Skin epidermis (tissue), 12 donors: Measurements from ENCODE around the gene LHX3.

Source experiments
- H3K27ac ChIP-seq, 21 experiments: fragments of 200-600 bp; sonication (generic) in 11 of 21; one replicate each; pipeline ENCODE4 v1.5.0; 2020; ENCODE audit warnings: mild to moderate bottlenecking in 3 of 21, inconsistent platforms in 2 of 21, moderate library complexity in 2 of 21
- H3K4me3 ChIP-seq, 7 experiments: fragments of 200-600 bp; sonication (generic) in 2 of 7; one replicate each; pipeline ENCODE4 v1.5.0; 2020; ENCODE audit warnings: inconsistent platforms in 2 of 7, mild to moderate bottlenecking in 2 of 7, moderate library complexity in 1 of 7

Gene LHX3

DNA sequence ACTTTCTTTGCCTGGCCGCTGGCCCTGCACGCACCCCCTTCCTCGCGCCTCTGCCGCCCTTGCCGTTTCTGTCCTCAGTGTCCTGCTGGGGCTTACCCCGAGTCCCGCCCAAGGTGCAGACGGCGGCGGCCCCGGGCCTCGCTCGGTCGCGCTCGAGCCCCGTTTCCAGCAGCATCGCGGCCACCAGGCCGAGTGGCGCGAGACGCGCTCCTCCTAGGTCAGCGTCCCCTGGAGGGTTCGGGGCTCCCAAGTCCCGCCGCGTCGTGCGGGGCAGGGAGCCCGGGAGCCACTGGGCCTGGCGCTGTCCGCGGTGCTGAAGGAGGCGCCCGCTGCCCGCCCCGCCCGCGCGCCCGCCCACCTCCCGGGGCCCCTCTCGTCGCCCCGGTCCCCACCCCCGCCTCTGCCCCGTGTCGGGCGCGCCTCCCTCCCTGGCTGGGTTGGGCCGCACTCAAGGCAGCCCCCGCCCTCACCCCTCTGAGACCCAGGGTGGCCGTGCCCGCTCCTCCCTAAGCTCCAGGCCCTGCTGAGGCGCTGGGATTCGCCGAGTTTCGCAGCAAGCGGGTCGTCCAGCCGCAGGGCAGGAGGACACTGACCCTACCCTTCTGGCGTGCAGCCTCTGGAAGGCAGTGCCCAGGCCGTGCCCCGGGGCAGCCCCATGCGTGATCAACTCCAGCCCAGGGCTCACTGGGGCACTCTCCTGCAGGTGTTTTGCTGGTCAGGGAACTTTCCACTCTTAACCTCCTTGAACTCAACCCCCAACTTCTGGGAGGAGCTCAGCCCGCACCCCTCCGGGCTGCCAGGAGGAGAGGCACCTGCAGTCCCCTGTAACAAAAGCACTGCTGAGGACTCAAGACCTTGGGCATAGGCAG, at the start of gene LHX3:
LHX3 (minus strand) TSS at position 291 of the 869 bp plus-strand sequence; CDS start at position 175, 116 bp downstream.
- no peak within 1 kb of the TSS for H3K27ac ChIP-seq
- no peak within 1 kb of the TSS for H3K4me3 ChIP-seq

DNA sequence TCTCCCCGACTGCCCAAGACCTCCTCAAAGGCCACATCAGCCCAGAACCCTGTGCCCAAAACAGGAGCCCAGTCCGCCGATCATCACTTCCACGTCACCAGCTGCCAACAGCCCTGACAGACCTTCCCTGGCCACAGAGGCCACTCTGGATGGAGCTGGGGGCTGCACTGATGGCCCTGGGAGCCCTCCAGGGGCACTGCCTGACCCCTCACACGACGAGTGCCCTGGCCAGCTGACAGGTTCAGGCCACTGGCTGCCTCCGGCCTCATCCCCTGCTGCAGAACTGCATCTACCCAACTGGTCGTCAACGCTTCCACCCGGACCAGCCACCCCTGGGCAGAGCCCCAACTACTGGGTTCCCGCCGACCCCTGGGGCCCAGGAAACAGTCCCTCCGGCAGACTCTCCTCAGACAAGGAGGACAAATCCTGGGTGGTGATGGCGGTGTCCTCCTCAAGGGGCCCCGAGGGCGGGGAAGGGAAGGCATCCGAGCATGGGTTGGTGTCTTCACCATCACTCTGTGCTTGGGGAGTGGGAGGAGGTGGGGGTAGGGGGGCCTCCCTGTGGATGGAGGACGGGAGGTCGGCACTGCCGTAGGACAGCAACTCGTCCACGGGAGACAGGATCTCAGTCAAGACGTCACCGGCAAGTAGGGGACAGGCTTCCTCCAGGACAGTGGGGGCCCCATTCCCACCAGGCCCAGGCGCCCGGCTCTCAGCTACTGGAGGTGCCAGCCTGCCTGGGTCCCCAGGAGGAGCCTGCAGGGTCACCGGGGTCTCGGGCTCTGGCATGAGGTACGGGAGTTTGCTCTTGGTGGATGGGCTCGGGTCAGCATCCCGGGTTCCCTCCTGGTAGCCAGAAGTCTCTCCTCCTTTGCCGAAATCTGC, 48.6 kb upstream of the LHX3 start:
- Histone ChIP-seq H3K27ac (no peak overlapping the region), H3K4me3 (no peak overlapping the region)

DNA sequence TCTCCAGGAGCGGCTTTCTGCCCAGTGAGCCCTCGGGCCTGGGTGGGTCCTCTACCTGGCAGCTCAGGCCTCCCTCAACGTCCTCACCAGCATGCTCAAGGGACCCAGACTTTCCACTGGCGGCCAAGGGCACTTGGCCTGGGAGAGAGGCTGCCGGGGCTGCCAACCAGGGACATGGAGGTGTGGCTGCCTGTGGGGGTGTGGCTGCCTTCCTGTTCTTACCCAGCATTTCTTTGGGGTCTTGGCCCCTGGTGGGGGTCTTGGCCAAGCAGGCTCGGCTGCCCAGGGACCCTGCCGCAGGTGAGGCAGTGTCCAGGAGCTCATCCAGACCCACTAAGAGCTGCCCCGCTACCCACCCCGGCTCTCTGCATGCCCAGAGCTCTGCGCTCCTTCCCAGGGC, 47.9 kb upstream of the LHX3 start:
- no peak overlapping the region for H3K4me3 ChIP-seq
- H3K27ac ChIP-seq = no peak overlapping the region

DNA sequence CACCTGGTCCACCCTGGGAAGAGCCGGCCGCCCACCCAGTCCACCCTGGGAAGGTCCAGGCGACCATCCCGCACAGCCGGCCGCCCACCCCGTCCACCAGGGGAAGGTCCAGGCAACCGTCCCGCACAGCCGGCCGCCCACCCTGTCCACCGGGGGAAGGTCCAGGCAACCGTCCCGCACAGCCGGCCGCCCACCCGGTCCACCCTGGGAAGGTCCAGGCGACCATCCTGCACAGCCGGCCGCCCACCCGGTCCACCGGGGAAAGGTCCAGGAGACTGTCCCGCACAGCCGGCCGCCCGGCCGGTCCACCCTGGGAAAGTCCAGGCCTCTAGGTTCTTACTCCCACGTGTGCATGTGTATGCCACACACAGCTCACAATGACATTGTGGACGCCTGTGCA, 47.4 kb upstream of the LHX3 start:
- Histone ChIP-seq H3K4me3 (no peak overlapping the region), H3K27ac (no peak overlapping the region)

DNA sequence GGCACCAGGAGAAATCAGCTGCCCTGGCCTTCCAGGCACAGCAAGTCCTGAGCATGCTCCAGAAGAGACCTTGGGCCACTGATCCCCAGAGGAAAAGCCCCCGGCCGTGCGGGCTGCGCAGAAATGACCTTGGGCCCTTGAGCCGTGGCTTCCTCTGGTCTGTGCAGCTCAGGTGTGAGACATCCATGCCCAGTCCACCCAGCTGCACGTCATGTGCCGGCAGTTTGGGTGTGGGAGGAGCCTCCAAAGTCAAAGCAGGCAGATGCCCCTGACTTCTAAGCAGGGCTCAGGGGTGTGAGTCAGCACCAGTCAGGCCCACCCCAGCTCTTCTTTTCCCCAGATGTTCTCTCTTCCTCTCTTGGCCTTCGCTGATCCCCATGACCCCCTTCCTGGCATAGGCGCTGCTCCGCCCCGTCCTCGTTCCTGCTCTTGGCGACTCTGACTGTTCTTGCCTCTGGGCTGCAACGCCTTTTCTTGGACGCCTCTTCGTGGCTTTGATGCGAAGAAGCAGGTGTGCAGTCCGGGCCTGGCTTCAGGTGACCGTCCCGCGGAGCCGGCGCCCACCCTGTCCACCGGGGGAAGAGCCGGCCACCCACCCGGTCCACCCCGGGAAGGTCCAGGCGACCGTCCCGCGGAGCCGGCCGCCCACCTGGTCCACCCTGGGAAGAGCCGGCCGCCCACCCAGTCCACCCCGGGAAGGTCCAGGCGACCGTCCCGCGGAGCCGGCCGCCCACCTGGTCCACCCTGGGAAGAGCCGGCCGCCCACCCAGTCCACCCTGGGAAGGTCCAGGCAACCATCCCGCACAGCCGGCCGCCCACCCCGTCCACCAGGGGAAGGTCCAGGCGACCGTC, 46.6 kb upstream of the LHX3 start:
- H3K27ac ChIP-seq = no peak overlapping the region
- H3K4me3 ChIP-seq = no peak overlapping the region

DNA sequence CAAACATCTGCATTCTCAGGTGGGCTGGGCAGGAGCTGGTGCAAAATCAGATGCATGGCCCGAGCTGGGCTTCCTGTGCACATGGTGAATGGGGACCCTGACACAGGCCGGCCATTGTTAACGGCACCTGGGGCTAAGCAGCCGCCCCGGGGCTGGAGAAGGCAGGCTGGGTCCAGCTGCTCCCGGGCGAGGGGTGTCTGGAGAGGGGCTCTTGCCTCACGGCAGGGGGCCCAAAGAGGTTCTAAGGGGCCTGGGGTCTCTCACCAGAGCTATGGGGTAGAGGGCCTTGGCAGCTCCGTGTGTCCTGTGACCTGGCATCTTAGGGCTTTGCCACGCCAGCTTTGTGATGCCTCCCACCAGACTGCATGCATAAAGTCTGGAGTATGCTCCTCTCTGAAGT, 45.7 kb upstream of the LHX3 start:
- H3K27ac ChIP-seq = no peak overlapping the region

DNA sequence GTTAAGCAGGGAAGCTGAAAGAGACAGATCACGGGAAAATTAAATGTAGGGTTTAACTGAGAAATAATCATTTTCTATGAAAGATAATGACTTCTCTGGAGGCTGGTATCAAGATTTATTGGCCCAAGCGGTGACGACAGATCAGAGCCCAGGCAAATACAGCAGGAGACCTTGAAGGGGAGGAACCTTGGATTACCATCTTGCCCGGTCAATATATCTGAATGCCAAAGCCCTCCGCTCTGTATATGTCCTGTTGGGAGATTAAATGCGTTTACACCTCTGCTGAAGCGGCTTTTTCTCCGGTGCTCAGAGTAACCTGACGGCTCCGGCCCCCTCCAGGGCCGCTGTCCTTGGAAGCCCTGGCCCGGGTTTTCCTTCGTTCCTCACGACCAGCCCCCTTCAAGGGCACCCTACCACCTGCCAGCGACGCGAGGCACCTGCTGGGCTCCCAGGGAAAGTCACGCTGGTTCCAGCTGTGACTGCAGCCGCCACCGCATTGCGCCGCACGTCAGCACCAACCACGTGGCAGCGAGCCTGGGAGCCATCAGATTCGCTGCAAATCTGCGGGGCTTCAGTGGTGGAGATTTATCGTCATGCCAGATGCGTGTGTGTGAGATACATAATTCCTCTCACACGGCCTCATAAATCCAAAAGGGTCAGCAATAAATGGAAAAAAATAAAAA, 45.1 kb upstream of the LHX3 start:
- Histone ChIP-seq H3K27ac (no peak overlapping the region), H3K4me3 (no peak overlapping the region)

More for the DNA sequence above, 45.7 kb upstream of the LHX3 start:
- H3K4me3 ChIP-seq = no peak overlapping the region

DNA sequence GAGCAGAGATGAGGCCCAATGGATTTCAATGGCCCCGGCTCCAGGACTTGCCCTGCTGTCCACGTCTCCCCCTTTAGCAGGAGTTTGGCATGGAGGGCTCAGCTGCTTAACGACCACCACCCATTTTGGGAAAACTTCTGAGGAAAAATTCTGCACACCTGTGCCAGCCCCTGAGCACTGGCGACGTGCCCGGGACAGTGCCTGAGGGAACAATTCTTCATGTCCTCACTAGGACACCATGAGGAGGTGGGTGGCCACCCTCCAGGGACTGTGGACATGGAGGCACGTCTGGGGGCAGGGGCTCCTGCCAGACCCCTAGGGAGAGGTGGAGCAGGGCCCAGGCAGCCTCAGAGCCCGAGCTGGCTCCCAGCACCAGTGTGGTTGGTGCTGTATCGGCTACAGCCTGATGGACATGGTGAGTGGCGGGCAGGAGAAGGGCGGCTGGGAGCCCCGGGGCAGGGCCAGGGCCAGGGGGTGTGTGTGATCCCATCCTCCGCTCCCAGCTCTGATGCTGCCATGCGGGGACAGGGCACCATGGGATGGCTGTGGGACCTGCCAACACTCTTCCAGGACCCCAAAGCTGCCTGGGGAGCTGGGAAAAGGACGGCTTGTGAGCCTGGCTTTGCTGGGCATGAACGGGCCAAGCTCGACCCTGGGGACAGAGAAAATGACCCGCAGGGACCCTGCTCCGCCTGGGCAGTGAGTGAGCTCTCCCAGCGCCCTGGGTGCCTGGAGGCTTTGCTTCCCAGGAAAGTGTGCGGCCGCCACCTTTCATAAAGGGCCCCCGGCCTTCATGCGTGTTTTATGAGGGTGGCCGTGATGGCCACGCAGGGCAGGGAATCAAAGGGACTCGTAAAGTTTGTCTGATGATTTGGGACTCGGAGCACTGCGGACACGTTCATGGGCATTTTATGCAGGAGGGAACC, 44.3 kb upstream of the LHX3 start:
- Histone ChIP-seq H3K4me3 (no peak overlapping the region), H3K27ac (peak overlapping the region in 1 of 21 experiments; percentile 21)

DNA sequence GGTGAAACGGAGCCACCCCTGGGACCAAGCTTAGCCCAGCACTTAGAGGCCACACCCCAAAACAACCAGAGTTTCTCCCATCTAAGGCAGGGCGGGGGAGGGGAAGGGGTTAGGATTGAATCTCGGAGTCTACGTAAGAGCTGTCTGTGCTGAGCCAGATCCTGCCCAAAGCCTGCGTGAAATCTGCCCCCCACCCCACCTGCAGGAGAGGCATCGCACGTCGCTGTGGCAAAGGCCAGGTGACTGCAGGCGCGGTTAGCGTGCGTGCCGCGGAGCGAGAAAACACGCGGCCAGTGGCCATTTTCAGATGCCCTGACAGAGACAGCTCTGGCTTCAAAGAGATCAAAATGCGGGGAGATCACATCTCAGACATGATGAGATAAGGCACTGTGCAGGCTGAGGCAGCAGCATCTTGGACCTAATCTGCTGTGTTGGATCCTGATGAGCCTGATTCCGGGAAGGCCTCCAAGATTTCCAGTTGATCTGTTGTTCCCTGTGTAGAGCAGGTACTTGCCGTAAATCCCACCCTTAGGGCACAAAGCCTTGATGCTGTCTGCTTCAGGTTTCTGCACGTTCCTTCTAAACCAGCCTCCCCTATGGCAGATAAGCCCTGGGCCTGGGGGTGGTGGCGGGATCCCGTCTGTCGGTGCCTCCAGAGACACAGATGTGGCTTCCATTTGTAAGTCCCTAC, 43.2 kb upstream of the LHX3 start:
- Histone ChIP-seq H3K27ac (peak overlapping the region in 2 of 21 experiments; percentile 2 to 37), H3K4me3 (no peak overlapping the region)

DNA sequence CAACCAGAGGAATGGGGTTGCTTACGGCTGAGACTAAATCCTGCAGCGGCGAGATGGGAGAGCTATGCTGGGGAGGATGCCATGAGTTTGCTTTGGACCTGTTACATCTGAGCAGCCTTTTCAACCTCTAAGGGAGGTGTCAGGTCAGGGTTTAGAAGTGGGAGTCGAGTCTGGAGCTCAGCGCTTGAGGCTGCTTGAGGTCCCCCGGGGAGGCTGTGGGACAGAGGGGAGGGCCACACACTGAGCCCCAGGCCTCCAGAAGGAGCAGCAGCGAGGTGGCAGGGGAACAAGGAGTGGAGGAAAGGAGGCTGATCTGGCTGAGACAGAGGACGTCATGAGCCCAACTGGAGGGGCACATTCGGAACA, 42.6 kb upstream of the LHX3 start:
- no peak overlapping the region for H3K4me3 ChIP-seq

DNA sequence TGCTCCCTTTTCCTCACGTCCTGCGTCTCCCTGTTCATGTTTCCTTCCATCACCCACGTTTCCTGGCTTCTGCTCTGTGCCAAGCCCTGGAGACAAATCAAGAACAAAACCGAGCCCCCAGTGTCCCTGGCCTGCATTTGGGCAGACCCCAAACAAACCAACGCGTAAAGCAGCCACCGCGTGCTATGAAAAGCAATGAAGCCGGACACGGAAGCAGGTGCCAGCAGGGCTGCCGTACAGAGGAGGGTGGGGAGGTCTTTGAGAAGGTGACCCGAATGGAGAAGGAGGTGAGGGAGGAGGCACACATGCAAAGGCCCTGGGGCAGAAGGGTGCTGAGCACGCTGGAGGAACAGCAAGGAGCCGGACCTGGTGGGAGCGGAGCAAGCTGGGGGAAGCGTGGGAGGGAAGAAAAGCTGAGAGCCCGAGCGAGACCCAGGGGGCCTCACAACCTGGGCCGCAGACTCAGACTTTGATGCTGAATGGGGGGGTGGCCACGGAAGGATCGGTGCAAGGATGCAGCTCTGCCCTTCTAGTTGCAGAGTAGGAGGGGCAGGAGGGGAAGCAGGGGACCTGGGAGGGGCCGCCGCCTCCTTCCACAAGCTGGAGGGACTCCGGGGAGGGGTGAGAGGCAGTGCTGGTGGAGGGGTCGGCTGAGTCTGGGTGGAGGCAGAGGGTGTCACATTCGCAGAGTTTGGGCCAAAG, 42.1 kb upstream of the LHX3 start:
- Histone ChIP-seq H3K4me3 (no peak overlapping the region), H3K27ac (peak overlapping the region in 1 of 21 experiments; percentile 30)

More for the DNA sequence above, 42.6 kb upstream of the LHX3 start:
- H3K27ac ChIP-seq = peak overlapping the region in 2 of 21 experiments; percentile 2 to 30

DNA sequence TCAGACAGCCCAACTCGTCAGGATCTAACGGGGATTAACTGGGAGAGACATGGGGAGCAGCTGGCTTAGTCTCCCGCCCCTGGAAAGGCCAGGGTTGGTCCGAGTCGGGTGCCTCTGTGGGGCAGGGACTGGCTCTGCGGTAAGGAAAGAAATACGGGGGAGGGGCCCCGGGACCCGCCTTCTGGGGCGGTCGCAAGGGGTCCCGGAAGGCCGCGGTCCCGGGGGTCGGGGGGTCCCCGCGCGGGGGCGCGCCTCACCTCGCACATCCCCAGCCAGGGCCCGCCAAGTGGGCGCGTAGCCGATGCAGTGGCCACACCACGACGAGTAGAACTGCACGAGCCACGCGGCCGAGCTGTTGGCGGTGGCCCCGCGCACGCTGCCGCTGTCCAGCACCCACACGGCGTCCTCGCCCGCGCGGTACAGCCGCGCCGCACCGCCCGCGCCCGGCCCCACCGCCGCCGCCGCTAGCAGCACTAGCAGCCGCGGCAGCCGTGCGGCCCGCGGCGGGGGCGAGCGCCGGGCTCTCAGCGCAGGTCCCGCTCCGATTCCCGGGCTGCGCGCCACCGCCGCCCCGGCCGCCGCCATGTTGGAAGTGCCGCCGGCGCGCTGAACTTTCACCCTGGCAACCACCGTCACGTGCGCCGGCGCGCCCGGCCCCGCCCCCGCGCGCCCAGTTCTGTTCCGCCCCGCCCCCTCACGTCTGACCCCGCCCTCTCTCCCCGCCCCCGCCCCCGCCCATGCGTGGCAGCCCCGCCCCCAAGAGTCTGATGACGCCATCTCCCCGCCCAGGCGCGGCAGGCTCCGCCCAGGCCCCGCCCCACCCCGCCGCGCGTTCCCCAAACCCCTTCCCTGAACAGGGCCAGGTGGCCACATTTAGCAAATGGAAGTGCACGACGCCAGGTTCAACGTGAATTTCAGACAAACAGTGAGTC, 40.6 kb upstream of the LHX3 start, which contains the start of gene QSOX2:
QSOX2 (minus strand) TSS at position 594 of the 932 bp plus-strand sequence; CDS start at position 585, 9 bp downstream.
- peak within 1 kb of the TSS in 14 of 21 experiments; percentile 15 to 82 (median 63) for H3K27ac ChIP-seq
- H3K4me3 ChIP-seq = peak within 1 kb of the TSS; percentile 64 to 93 (median 79)

DNA sequence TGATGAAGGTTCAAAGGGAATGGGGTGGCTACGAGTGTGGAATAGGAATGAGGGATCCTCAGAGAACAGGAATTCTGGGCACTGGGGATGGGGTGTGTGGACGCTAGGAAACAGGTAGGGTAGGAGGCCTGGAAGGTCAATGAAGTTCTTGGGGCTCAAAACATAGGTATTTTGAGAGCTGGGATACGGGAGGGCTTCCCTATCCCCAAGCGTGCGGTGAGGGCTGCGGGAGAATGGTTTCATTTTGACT, 40.0 kb upstream of the LHX3 start:
- H3K27ac ChIP-seq = peak overlapping the region in 11 of 21 experiments; percentile 15 to 82 (median 72)

DNA sequence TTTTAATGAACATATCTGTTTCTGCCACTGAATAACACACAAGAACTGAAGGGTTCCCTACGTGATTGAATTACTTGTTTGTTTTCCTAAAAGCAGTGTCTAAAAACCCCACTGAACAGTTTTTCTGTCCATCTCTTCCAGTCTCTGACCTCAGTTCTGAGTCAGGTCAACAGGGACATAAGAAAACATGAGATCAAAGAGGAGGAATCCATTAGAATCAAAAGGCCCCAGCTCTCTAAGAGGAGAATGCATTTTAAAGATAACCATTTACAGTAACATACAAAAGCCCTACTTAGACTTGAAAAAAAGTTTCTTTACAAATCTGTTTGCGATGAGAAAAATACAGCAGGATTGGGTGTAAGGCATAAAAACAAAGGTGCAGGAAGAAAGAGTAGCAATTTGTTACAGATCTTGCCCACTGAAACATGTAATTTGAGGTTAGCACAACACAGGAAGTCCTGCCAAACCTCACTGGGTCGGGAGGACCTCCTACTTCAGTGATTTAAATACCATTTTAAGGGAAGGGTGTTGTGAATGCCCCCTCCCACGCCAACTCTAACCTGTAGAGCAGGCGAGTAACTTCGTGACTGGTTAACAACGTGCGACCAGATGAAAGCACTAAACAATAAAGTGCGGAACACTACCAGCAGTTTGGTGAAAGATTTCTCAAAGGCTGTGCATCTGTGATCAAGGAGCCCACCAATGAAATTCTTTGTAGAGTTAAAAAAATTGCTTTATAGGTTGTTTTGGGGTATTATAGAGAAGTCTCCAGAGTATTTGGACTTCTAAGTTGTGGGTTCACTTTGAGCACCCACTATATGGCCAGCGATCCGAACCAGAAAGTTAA, 39.4 kb upstream of the LHX3 start:
- Histone ChIP-seq H3K27ac (peak overlapping the region in 7 of 21 experiments; percentile 11 to 79 (median 63)), H3K4me3 (peak overlapping the region; percentile 64 to 93 (median 79))

More for the DNA sequence above, 40.0 kb upstream of the LHX3 start:
- peak overlapping the region; percentile 64 to 93 (median 79) for H3K4me3 ChIP-seq

DNA sequence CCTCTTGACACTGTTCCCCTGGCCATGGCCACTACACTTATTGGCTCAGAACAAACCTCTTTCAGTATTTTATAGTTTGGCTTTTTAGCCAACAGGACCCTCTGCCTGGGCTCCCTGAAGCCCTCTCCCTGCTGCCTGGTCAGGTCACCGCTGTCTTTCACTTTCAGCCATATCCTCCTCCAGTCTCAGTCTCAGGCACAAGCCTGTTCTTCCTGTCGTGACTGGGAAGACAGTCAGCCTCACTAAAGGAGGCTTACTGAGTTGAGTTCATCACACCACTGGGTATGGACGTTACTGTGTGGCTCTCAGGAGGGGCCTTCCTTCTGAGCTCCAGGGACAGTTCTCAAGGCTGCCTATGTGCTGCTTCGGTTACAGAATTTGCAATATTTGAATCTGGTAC, 38.7 kb upstream of the LHX3 start:
- H3K4me3 ChIP-seq = no peak overlapping the region
- H3K27ac ChIP-seq = peak overlapping the region in 4 of 21 experiments; percentile 11 to 58 (median 20)
